H1 (cell line): ENCODE measurements around the gene CA7. TPM values are rescaled to one million over a fixed set of nuclear protein-coding genes. Genes with fewer than 3 reads are reported as not detected.

Source experiments
- CTCF ChIA-PET: fragments of 300-600 bp; sonication (Branson Sonifier 250); formaldehyde crosslinking; loops from one replicate; lab custom pipeline; 2021; ENCODE audit not compliant: partially characterized antibody; lab: Charles Lee
- POLR2A ChIA-PET: fragments of 300-600 bp; sonication (Branson Sonifier 250); formaldehyde crosslinking; loops from one replicate; lab custom pipeline; 2021; ENCODE audit warnings: inconsistent platforms; ENCODE audit not compliant: partially characterized antibody; lab: Charles Lee
- DNase-seq, 2 experiments: peaks; one replicate each; pipeline versions ENCODE4 v3.0.0 to v3.0.0-alpha.2; 2010 to 2022; ENCODE audit warnings: low spot score in 2 of 2, low read depth in 1 of 2, mixed read lengths in 1 of 2
- FAIRE-seq: peaks from 2 replicates; lab custom pipeline; 2011; peaks lifted over from hg19 to GRCh38; lab: Jason Lieb, UNC
- H2AFZ ChIP-seq: 2 replicates; pipeline ENCODE4 v1.8.1; 2012; ENCODE audit warnings: low read length, inconsistent platforms
- H2AK5ac ChIP-seq: 2 replicates; pipeline ENCODE4 v1.6.1; 2013; ENCODE audit warnings: low read depth, low read length
- H2BK120ac ChIP-seq: replicated peaks from 2 replicates; pipeline ENCODE3; 2013; ENCODE audit warnings: low read depth, low read length, inconsistent platforms
- H2BK12ac ChIP-seq: 2 replicates; pipeline ENCODE4 v1.6.1; 2013; ENCODE audit warnings: low read depth, low read length
- H2BK15ac ChIP-seq: 2 replicates; pipeline ENCODE4 v1.6.1; 2013; ENCODE audit warnings: low read length
- H2BK20ac ChIP-seq: 2 replicates; pipeline ENCODE4 v1.6.1; 2013; ENCODE audit warnings: low read length
- H2BK5ac ChIP-seq: 2 replicates; pipeline ENCODE4 v1.6.1; 2013; ENCODE audit warnings: low read depth, low read length
- H3K14ac ChIP-seq: 2 replicates; pipeline ENCODE4 v1.6.1; 2013; ENCODE audit warnings: inconsistent platforms; ENCODE audit not compliant: insufficient read length
- H3K18ac ChIP-seq: 2 replicates; pipeline ENCODE4 v1.6.1; 2013; ENCODE audit warnings: low read length; ENCODE audit errors: extremely low read depth
- H3K23ac ChIP-seq: 2 replicates; pipeline ENCODE4 v1.6.1; 2013; ENCODE audit warnings: inconsistent platforms; ENCODE audit not compliant: insufficient read length
- H3K23me2 ChIP-seq: 2 replicates; pipeline ENCODE4 v1.6.1; 2013; ENCODE audit warnings: low read depth, low read length
- H3K27ac ChIP-seq: 2 replicates; pipeline ENCODE4 v1.6.1; 2011; ENCODE audit warnings: low read depth, low read length, inconsistent platforms
- H3K27me3 ChIP-seq, 4 experiments: replicated peaks in 1 of 4; 1 replicate in 1 of 4; 2 replicates in 3 of 4; pipeline versions ENCODE4 v1.6.1 to v1.8.1; 2011 to 2013; ENCODE audit warnings: low read length in 3 of 4, mild to moderate bottlenecking in 3 of 4, inconsistent platforms in 2 of 4, mixed read lengths in 2 of 4, moderate library complexity in 1 of 4; ENCODE audit not compliant: control insufficient read depth in 3 of 4, insufficient read depth in 3 of 4; ENCODE audit errors: extremely low read depth in 1 of 4
- H3K36me3 ChIP-seq, 4 experiments: 2 replicates each; pipeline versions ENCODE4 v1.6.1 to v1.8.1; 2011 to 2013; ENCODE audit warnings: mild to moderate bottlenecking in 4 of 4, low read length in 3 of 4, moderate library complexity in 2 of 4, control low read depth in 1 of 4, inconsistent platforms in 1 of 4; ENCODE audit not compliant: insufficient read depth in 4 of 4, control insufficient read depth in 2 of 4
- H3K4ac ChIP-seq: replicated peaks from 2 replicates; pipeline ENCODE3; 2013; ENCODE audit warnings: low read length, low read depth, mixed read lengths, inconsistent platforms; ENCODE audit not compliant: insufficient read length
- H3K4me1 ChIP-seq, 4 experiments: replicated peaks in 1 of 4; 1 replicate in 1 of 4; 2 replicates in 3 of 4; pipeline versions ENCODE4 v1.6.1 to v1.8.1; 2011 to 2013; ENCODE audit warnings: low read length in 3 of 4, inconsistent platforms in 2 of 4, mixed read lengths in 1 of 4; ENCODE audit not compliant: insufficient read depth in 4 of 4, control insufficient read depth in 3 of 4
- H3K4me2 ChIP-seq, 2 experiments: 2 replicates each; pipeline versions ENCODE4 v1.6.1 to v1.8.1; 2011 to 2013; ENCODE audit warnings: low read depth in 2 of 2, low read length in 2 of 2, control low read depth in 1 of 2, inconsistent platforms in 1 of 2, mild to moderate bottlenecking in 1 of 2; ENCODE audit not compliant: insufficient read depth in 1 of 2
- H3K4me3 ChIP-seq, 4 experiments: fragments of 200-600, 300-600 bp in 1 of 4; sonication (generic), shearing (Covaris generic), sonication (Bioruptor Twin) in 1 of 4; 2 replicates each; pipeline versions ENCODE4 v1.5.1 to v1.8.1; 2011 to 2016; ENCODE audit warnings: low read length in 4 of 4, low read depth in 3 of 4, control low read depth in 2 of 4, inconsistent platforms in 2 of 4, mild to moderate bottlenecking in 2 of 4, mixed read lengths in 1 of 4, moderate library complexity in 1 of 4; ENCODE audit not compliant: insufficient read depth in 2 of 4; ENCODE audit errors: extremely low read depth in 1 of 4
- H3K56ac ChIP-seq: replicated peaks from 2 replicates; pipeline ENCODE3; 2013; ENCODE audit warnings: low read depth, mild to moderate bottlenecking, mixed read lengths, low read length, inconsistent platforms; ENCODE audit not compliant: insufficient read length
- H3K79me1 ChIP-seq: 2 replicates; pipeline ENCODE4 v1.6.1; 2013; ENCODE audit warnings: low read depth, low read length, control low read depth
- H3K79me2 ChIP-seq, 2 experiments: 2 replicates each; pipeline versions ENCODE4 v1.6.1 to v1.8.1; 2012 to 2013; ENCODE audit warnings: low read length in 2 of 2, mild to moderate bottlenecking in 2 of 2, inconsistent platforms in 1 of 2; ENCODE audit not compliant: insufficient read depth in 2 of 2, control insufficient read depth in 1 of 2
- H3K9ac ChIP-seq, 4 experiments: replicated peaks in 1 of 4; 1 replicate in 1 of 4; 2 replicates in 3 of 4; pipeline versions ENCODE4 v1.6.1 to v1.8.1; 2011 to 2013; ENCODE audit warnings: low read depth in 3 of 4, low read length in 3 of 4, control low read depth in 2 of 4, mild to moderate bottlenecking in 2 of 4, moderate library complexity in 2 of 4, inconsistent platforms in 1 of 4; ENCODE audit errors: extremely low read depth in 1 of 4
- H3K9me3 ChIP-seq, 2 experiments: 2 replicates each; pipeline versions ENCODE4 v1.6.1 to v1.8.1; 2012 to 2013; ENCODE audit warnings: mild to moderate bottlenecking in 2 of 2, moderate library complexity in 2 of 2, control low read depth in 1 of 2, inconsistent platforms in 1 of 2, low read depth in 1 of 2, low read length in 1 of 2, mixed read lengths in 1 of 2; ENCODE audit not compliant: insufficient read depth in 2 of 2
- H4K20me1 ChIP-seq, 2 experiments: replicated peaks in 1 of 2; 2 replicates each; pipeline versions ENCODE3 to v1.8.1; 2011 to 2013; ENCODE audit warnings: inconsistent platforms in 2 of 2, low read length in 2 of 2, mild to moderate bottlenecking in 1 of 2; ENCODE audit not compliant: insufficient read depth in 2 of 2, control insufficient read depth in 1 of 2
- H4K5ac ChIP-seq: 2 replicates; pipeline ENCODE4 v1.6.1; 2013; ENCODE audit warnings: low read length, low read depth, mixed read lengths, inconsistent platforms; ENCODE audit not compliant: insufficient read length
- H4K8ac ChIP-seq: 2 replicates; pipeline ENCODE4 v1.8.0; 2013; ENCODE audit warnings: mild to moderate bottlenecking, moderate library complexity, low read length, inconsistent platforms; ENCODE audit not compliant: insufficient read depth; ENCODE audit errors: extremely low read depth
- H4K91ac ChIP-seq: replicated peaks from 2 replicates; pipeline ENCODE3; 2013; ENCODE audit warnings: low read length, mixed read lengths, inconsistent platforms; ENCODE audit not compliant: insufficient read length
- CEBPB ChIP-seq: IDR thresholded peaks from 2 replicates; pipeline ENCODE4 v1.6.1; 2012; ENCODE audit warnings: low read depth, low read length
- PHF8 ChIP-seq: fragments of 200-600 bp; sonication (generic); conservative IDR thresholded peaks from 2 replicates; pipeline ENCODE4 v1.7.1; 2012; ENCODE audit warnings: low read depth, mild to moderate bottlenecking, inconsistent platforms, low read length, moderate library complexity
- WGBS, 2 experiments: shearing (Covaris generic) in 1 of 2; methylation state at CpG; one replicate each; pipeline versions ENCODE4 v1.1.6 to v1.1.7; 2013 to 2015; ENCODE audit warnings: low lambda C conversion rate in 2 of 2, mixed read lengths in 2 of 2, inconsistent platforms in 1 of 2, low coverage in 1 of 2, missing lambda C conversion rate in 1 of 2; ENCODE audit not compliant: insufficient replicate concordance in 2 of 2, insufficient coverage in 1 of 2, insufficient read length in 1 of 2; ENCODE audit errors: extremely low coverage in 1 of 2, missing lambda C conversion rate in 1 of 2; 5-methylcytosine and 5-hydroxymethylcytosine counted together
- polyA plus RNA-seq, 7 experiments: library from polyadenylated mRNA; depleted of rRNA in 3 of 7; stranded (reverse) in 5 of 7; unstranded in 2 of 7; fragments of >200 nt in 5 of 7; fragments of 200-250 nt in 2 of 7; gene quantifications; 1 replicate in 5 of 7; 2 replicates in 1 of 7; 4 replicates in 1 of 7; pipeline versions ENCODE4 v1.2.1 to v1.2.3, GENCODE V29; 2011 to 2013; ENCODE audit warnings: missing spikeins in 2 of 7, mixed read lengths in 2 of 7
- total RNA-seq: library from RNA; stranded (reverse); fragmentation: NEBNext Ultra II Directional; extraction: Animal tissue kit (Norgen Biotek cat#: 25700); gene quantifications from 2 replicates; pipeline ENCODE4 v1.2.1, GENCODE V29; 2021

CA7 gene
- total and polyA plus RNA-seq, 2 of the 8 experiments (the other 6 are each of a cell fraction or from before 2014, with no cell fraction given), result 1.7 to 2.7 TPM

GRCh38 chr16:66872559-66872942, 28.3 kb downstream of the CA7 start:
- no peak overlapping the region for H3K56ac ChIP-seq
- H3K36me3 ChIP-seq, result no peaks in the 10 kb centered on the region
- H3K18ac ChIP-seq, result peak overlapping the region; percentile 43; the same call in 1 of the 2 replicates
- peaks cover 0 to 6% (median 2%) of the 10 kb centered on the region in 4 experiments; a peak in 4 of 7 replicates for H3K4me1 ChIP-seq
- no peaks in the 10 kb centered on the region for H3K9me3 ChIP-seq
- DNase-seq (no peak), FAIRE-seq (no peak)
- no peak overlapping the region for H3K27ac ChIP-seq
- H2AK5ac ChIP-seq, result no peak overlapping the region
- H3K9ac ChIP-seq, result peak overlapping the region in 1 of 4 experiments; percentile 49; a peak in 2 of 7 replicates
- no peak overlapping the region for H2BK120ac ChIP-seq
- peak overlapping the region; percentile 17 to 64 (median 48); a peak in 6 of 8 replicates for H3K4me3 ChIP-seq
- H4K91ac ChIP-seq, result no peak overlapping the region
- TF ChIP-seq CEBPB (peak; percentile 81), PHF8 (no peak)
- no peak overlapping the region for H3K14ac ChIP-seq
- peak overlapping the region; percentile 82 for H2AFZ ChIP-seq
- H2BK12ac ChIP-seq, result 0 out of 2 replicates have a peak overlapping the region, but pooled peaks have one; percentile 30
- no peak overlapping the region for H2BK15ac ChIP-seq
- H3K27me3 ChIP-seq, result no peaks in the 10 kb centered on the region; a peak in 1 of 7 replicates
- no peaks in the 10 kb centered on the region for H3K79me1 ChIP-seq
- peak overlapping the region; percentile 15 to 88 for H3K4me2 ChIP-seq
- WGBS, 2 experiments, result 58% methylated on average over 4 of the region's 4 CpGs; no CpG with 5 or more reads in 1 of the 2 experiments
- H4K20me1 ChIP-seq, result no peaks in the 10 kb centered on the region
- no peak overlapping the region for H3K23ac ChIP-seq
- POLR2A ChIA-PET, result interaction anchor here (0.8 to 1.6 kb wide), 4 partner anchors 9 to 121 kb away, joined by 3 to 7 read pairs (median 4); partner anchors contain the start of gene DYNC1LI2
- no peak overlapping the region for H3K4ac ChIP-seq
- H2BK20ac ChIP-seq, result no peak overlapping the region
- H3K23me2 ChIP-seq, result no peaks in the 10 kb centered on the region
- no peaks in the 10 kb centered on the region for H3K79me2 ChIP-seq
- CTCF ChIA-PET, result interaction anchor here (0.6 to 1.7 kb wide), 18 partner anchors 9 to 468 kb away, joined by 3 to 14 read pairs (median 4); partner anchors contain the start of gene CIAO2B
- no peak overlapping the region for H2BK5ac ChIP-seq
- H4K5ac ChIP-seq, result no peak overlapping the region
- no peak overlapping the region for H4K8ac ChIP-seq
